CD8-positive, alpha-beta memory T cell (primary cell): ENCODE data around the gene DEPP1. TPM values are rescaled to one million over a fixed set of nuclear protein-coding genes. Genes with fewer than 3 reads are reported as not detected.
A peak's percentile ranks its signal among the peaks of the same experiment; 100 is the strongest.

ENCODE experiments used
- CTCF ChIA-PET: fragments of 350-600 bp; sonication (Branson Sonifier 250); formaldehyde crosslinking; loops from one replicate; lab custom pipeline; 2021; ENCODE audit warnings: antibody characterized with exemption; lab: Charles Lee
- POLR2A ChIA-PET: fragments of 350-600 bp; sonication (Branson Sonifier 250); formaldehyde crosslinking; loops from one replicate; lab custom pipeline; 2021; ENCODE audit warnings: antibody characterized with exemption; lab: Charles Lee
- DNase-seq, 5 donors: peaks; one replicate each; pipeline versions ENCODE4 v3.0.0 to v3.0.0-alpha.2; 2020 to 2022; ENCODE audit warnings: mixed read lengths in 1 of 5
- H3K27ac ChIP-seq: one replicate; pipeline ENCODE4 v1.7.0; 2013; ENCODE audit warnings: low read depth, mild to moderate bottlenecking, low read length, moderate library complexity
- H3K27me3 ChIP-seq: 2 replicates; pipeline ENCODE4 v1.7.0; 2013; ENCODE audit warnings: low read length, mild to moderate bottlenecking; ENCODE audit not compliant: insufficient read depth, poor library complexity, severe bottlenecking
- H3K36me3 ChIP-seq: 2 replicates; pipeline ENCODE4 v1.7.0; 2013; ENCODE audit warnings: mild to moderate bottlenecking, low read length, moderate library complexity; ENCODE audit not compliant: insufficient read depth
- H3K4me1 ChIP-seq: 2 replicates; pipeline ENCODE4 v1.7.0; 2013; ENCODE audit warnings: mild to moderate bottlenecking, low read length, moderate library complexity; ENCODE audit not compliant: insufficient read depth
- H3K4me3 ChIP-seq: 2 replicates; pipeline ENCODE4 v1.7.0; 2013; ENCODE audit warnings: mild to moderate bottlenecking, low read length
- H3K9me3 ChIP-seq: 2 replicates; pipeline ENCODE4 v1.7.0; 2013; ENCODE audit warnings: mild to moderate bottlenecking, low read length
- H3K27ac Mint-ChIP-seq, 8 donors: one replicate each; pipeline ENCODE4 v1.8.0; 2020 to 2021; ENCODE audit warnings: mixed read lengths in 8 of 8, mild to moderate bottlenecking in 6 of 8, inconsistent platforms in 3 of 8, moderate library complexity in 3 of 8
- H3K27me3 Mint-ChIP-seq, 2 donors: one replicate each; pipeline ENCODE4 v1.8.0; 2020 to 2021; ENCODE audit warnings: mixed read lengths in 2 of 2, mild to moderate bottlenecking in 1 of 2, moderate library complexity in 1 of 2
- H3K36me3 Mint-ChIP-seq, 3 donors: one replicate each; pipeline ENCODE4 v1.8.0; 2020 to 2021; ENCODE audit warnings: mixed read lengths in 3 of 3, inconsistent platforms in 1 of 3, mild to moderate bottlenecking in 1 of 3
- H3K4me1 Mint-ChIP-seq, 3 donors: one replicate each; pipeline ENCODE4 v1.8.0; 2020 to 2021; ENCODE audit warnings: mixed read lengths in 3 of 3, inconsistent platforms in 1 of 3, mild to moderate bottlenecking in 1 of 3
- H3K4me3 Mint-ChIP-seq, 7 donors: one replicate each; pipeline ENCODE4 v1.8.0; 2020 to 2021; ENCODE audit warnings: mixed read lengths in 7 of 7, mild to moderate bottlenecking in 6 of 7, moderate library complexity in 4 of 7, inconsistent platforms in 2 of 7
- H3K9me3 Mint-ChIP-seq, 5 donors: one replicate each; pipeline ENCODE4 v1.8.0; 2020 to 2022; ENCODE audit warnings: mixed read lengths in 5 of 5, mild to moderate bottlenecking in 3 of 5, moderate library complexity in 2 of 5, inconsistent platforms in 1 of 5
- polyA plus RNA-seq: library from polyadenylated mRNA; unstranded; fragments of 300-500 nt; fragmentation: Illumina TruSeq; gene quantifications from one replicate; pipeline ENCODE4 v1.2.3, GENCODE V29; 2021
- total RNA-seq, 2 experiments: library from RNA; stranded (reverse); gene quantifications; one replicate each; pipeline ENCODE4 v1.2.3, GENCODE V29; 2021

Gene DEPP1
- total and polyA plus RNA-seq, 3 experiments from 2014 or later, result 0.11 TPM; not detected in 2

DNA sequence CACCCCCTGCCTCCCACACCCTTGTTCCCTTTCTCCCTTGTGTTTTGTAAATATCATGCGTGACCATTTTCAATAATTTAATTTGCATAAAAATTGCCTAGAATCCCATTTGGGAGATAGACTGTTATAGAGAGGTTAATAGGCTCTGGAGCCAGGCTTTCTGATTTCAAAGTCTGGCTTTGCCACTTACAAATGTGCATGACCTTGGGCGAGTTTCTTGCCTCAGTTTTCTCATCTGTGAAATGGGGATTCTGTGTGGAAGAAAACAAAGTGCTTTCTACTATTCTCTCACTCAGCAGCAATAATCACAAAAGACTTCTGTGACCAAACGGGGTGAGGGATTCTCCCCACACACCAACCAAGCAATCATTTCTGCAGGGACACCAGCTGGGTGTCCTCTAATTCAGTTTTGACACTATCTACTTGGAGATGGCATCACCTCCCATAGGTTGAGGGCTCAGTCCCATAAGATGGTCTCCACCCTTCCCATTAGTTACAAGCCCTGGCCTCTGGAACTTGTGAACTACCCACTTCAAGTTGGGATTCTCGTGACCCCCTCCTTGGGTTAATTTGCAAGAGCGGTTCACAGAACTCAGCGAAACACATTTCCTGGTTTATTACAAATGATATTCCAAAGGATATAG lies 18.6 kb upstream of the DEPP1 start:
- no peak overlapping the region for H3K27ac Mint-ChIP-seq
- peaks cover 0 to 6% (median 0%) of the 10 kb centered on the region in 3 donors for H3K36me3 Mint-ChIP-seq
- no peaks in the 10 kb centered on the region for H3K27me3 ChIP-seq
- POLR2A ChIA-PET, result no interaction called here
- no peak overlapping the region for H3K27ac ChIP-seq
- no peak overlapping the region for H3K4me3 ChIP-seq
- peaks cover 37% of the 10 kb centered on the region for H3K4me1 ChIP-seq
- H3K27me3 Mint-ChIP-seq, result peaks cover 0 to 2% of the 10 kb centered on the region in 2 donors
- H3K4me1 Mint-ChIP-seq, result peaks cover 36 to 55% (median 49%) of the 10 kb centered on the region in 3 donors
- CTCF ChIA-PET, result no interaction called here
- no peaks in the 10 kb centered on the region for H3K9me3 ChIP-seq
- H3K9me3 Mint-ChIP-seq, result peaks cover 0 to 2% (median 0%) of the 10 kb centered on the region in 5 donors
- no peak for DNase-seq
- no peak overlapping the region for H3K4me3 Mint-ChIP-seq
- no peaks in the 10 kb centered on the region for H3K36me3 ChIP-seq

GRCh38 chr10:44995914-44996669 lies 17.5 kb upstream of the DEPP1 start:
- no peaks in the 10 kb centered on the region for H3K9me3 Mint-ChIP-seq
- peak overlapping the region in 6 of 7 donors; percentile 3 to 81 (median 28) for H3K4me3 Mint-ChIP-seq
- H3K27ac Mint-ChIP-seq, result peak overlapping the region; percentile 5 to 83 (median 49)
- no peak overlapping the region for H3K4me3 ChIP-seq
- H3K4me1 Mint-ChIP-seq, result peaks cover 30 to 45% (median 40%) of the 10 kb centered on the region in 3 donors
- H3K9me3 ChIP-seq, result no peaks in the 10 kb centered on the region
- no peaks in the 10 kb centered on the region for H3K27me3 ChIP-seq
- peaks cover 0 to 3% (median 0%) of the 10 kb centered on the region in 3 donors for H3K36me3 Mint-ChIP-seq
- peaks cover 27% of the 10 kb centered on the region for H3K4me1 ChIP-seq
- ChIA-PET CTCF (interaction anchor here (1.6 kb wide), 1 partner anchor 20 kb away, joined by 4 read pairs; no protein-coding TSS in a partner anchor), POLR2A (no interaction called here)
- no peak overlapping the region for H3K27ac ChIP-seq
- DNase-seq, result no peak
- no peaks in the 10 kb centered on the region for H3K36me3 ChIP-seq
- peaks cover 0 to 2% of the 10 kb centered on the region in 2 donors for H3K27me3 Mint-ChIP-seq

- H3K27ac ChIP-seq, result no peak overlapping the region
- H3K9me3 ChIP-seq, result no peaks in the 10 kb centered on the region
- peaks cover 0 to 1% (median 0%) of the 10 kb centered on the region in 3 donors for H3K36me3 Mint-ChIP-seq
- H3K4me1 ChIP-seq, result peaks cover 27% of the 10 kb centered on the region
- ChIA-PET CTCF (interaction anchor here (0.6 to 1.6 kb wide), 3 partner anchors 8 to 131 kb away, joined by 3 to 6 read pairs (median 4); no protein-coding TSS in a partner anchor), POLR2A (no interaction called here)
- H3K9me3 Mint-ChIP-seq, result no peaks in the 10 kb centered on the region
- no peaks in the 10 kb centered on the region for H3K36me3 ChIP-seq
- peaks cover 28 to 42% (median 38%) of the 10 kb centered on the region in 3 donors for H3K4me1 Mint-ChIP-seq
- peak overlapping the region in 7 of 8 donors; percentile 5 to 83 (median 51) for H3K27ac Mint-ChIP-seq
- H3K4me3 ChIP-seq, result no peak overlapping the region
- H3K27me3 ChIP-seq, result no peaks in the 10 kb centered on the region
- H3K27me3 Mint-ChIP-seq, result peaks cover 0 to 2% of the 10 kb centered on the region in 2 donors
- peak overlapping the region in 6 of 7 donors; percentile 3 to 81 (median 28) for H3K4me3 Mint-ChIP-seq
- DNase-seq, result peak in 1 of 5 donors; percentile 23
These were observed 16.9 kb upstream of the DEPP1 start for GRCh38 chr10:44995581-44995913.

- no peak for DNase-seq
- no peaks in the 10 kb centered on the region for H3K36me3 Mint-ChIP-seq
- Histone ChIP-seq H3K4me1 (peaks cover 21% of the 10 kb centered on the region), H3K9me3 (no peaks in the 10 kb centered on the region), H3K27ac (no peak overlapping the region), H3K36me3 (no peaks in the 10 kb centered on the region), H3K4me3 (no peak overlapping the region), H3K27me3 (no peaks in the 10 kb centered on the region)
- CTCF ChIA-PET, result interaction anchor here (0.6 to 1.6 kb wide), 3 partner anchors 8 to 130 kb away, joined by 3 to 6 read pairs (median 4); no protein-coding TSS in a partner anchor
- peak overlapping the region in 2 of 7 donors; percentile 3 to 38 for H3K4me3 Mint-ChIP-seq
- H3K27me3 Mint-ChIP-seq, result peaks cover 1 to 3% of the 10 kb centered on the region in 2 donors
- POLR2A ChIA-PET, result no interaction called here
- H3K4me1 Mint-ChIP-seq, result peaks cover 22 to 36% (median 32%) of the 10 kb centered on the region in 3 donors
- H3K9me3 Mint-ChIP-seq, result no peaks in the 10 kb centered on the region
- peak overlapping the region in 7 of 8 donors; percentile 15 to 83 (median 68) for H3K27ac Mint-ChIP-seq
These were observed 16.3 kb upstream of the DEPP1 start for GRCh38 chr10:44994752-44995530.

DNA sequence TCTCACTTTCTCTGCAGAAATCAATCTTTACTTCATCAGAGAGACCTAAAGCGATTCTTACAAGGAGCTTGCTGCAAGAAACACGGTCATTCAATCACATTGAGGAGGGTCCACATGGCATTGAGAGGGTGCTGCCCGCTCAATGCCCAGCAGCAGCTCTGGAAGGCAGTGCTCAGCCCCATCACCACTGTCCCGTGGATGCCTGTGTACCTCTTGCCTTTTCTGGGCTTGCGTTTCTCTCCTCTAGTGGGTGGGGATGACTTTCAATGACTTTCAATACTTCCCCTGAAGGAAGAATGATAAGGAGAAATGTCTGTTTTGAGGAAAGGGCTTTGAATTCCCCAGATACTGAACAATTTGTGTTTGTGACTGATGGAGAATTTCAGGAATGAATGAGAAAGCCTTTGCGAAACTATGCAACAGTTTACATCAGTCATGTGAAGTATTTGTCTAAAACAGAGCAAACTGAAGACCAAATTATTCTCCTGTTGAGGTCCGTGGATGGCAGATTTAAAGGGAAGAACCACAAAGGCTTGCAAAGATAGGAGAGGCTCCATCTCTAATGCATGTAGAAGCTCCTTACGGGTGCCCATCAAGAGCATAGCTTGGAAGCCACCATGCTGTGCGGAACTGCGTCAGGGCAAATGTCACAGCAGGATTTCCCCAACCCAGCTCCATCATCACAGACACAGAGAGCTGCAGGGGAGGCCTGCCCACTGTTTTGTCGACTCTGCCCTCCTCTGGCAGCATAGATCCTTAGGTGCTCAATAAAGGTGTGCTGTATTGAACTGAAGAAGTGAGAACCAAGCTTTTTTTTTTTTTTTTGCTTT lies 15.5 kb upstream of the DEPP1 start:
- Mint-ChIP-seq H3K27me3 (peaks cover 2 to 3% of the 10 kb centered on the region in 2 donors), H3K4me1 (peaks cover 18 to 31% (median 27%) of the 10 kb centered on the region in 3 donors), H3K4me3 (no peak overlapping the region), H3K27ac (peak overlapping the region in 5 of 8 donors; percentile 15 to 58 (median 36)), H3K9me3 (no peaks in the 10 kb centered on the region), H3K36me3 (no peaks in the 10 kb centered on the region)
- ChIA-PET CTCF (interaction anchor here (1.5 kb wide), 1 partner anchor 9 kb away, joined by 6 read pairs; no protein-coding TSS in a partner anchor), POLR2A (no interaction called here)
- H3K36me3 ChIP-seq, result no peaks in the 10 kb centered on the region
- no peak overlapping the region for H3K4me3 ChIP-seq
- H3K27me3 ChIP-seq, result no peaks in the 10 kb centered on the region
- H3K9me3 ChIP-seq, result no peaks in the 10 kb centered on the region
- H3K4me1 ChIP-seq, result peaks cover 21% of the 10 kb centered on the region
- no peak overlapping the region for H3K27ac ChIP-seq
- no peak for DNase-seq

DNA sequence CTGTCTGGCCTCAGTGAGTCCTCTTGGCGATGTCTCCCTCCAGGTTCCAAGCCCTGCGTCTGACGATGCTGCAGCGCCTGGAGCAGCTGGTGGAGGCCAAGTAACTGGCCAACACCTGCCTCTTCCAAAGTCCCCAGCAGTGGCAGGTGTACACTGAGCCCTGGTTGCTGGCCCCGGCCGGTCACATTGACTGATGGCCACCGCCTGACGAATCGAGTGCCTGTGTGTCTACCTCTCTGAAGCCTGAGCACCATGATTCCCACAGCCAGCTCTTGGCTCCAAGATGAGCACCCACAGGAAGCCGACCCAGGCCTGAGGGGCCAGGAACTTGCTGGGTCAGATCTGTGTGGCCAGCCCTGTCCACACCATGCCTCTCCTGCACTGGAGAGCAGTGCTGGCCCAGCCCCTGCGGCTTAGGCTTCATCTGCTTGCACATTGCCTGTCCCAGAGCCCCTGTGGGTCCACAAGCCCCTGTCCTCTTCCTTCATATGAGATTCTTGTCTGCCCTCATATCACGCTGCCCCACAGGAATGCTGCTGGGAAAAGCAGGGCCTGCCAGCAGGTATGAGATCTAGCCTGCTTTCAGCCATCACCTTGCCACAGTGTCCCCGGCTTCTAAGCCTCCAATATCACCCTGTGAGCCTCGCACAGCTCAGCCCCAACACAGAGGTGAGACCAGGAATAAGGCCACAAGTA lies 14.8 kb upstream of the DEPP1 start:
- POLR2A ChIA-PET, result no interaction called here
- peak overlapping the region in 3 of 8 donors; percentile 29 to 57 (median 47) for H3K27ac Mint-ChIP-seq

More for the DNA sequence above, 14.8 kb upstream of the DEPP1 start:
- no peaks in the 10 kb centered on the region for H3K9me3 Mint-ChIP-seq
- CTCF ChIA-PET, result interaction anchor here (2.0 kb wide), 1 partner anchor 61 kb away, joined by 6 read pairs; no protein-coding TSS in a partner anchor
- DNase-seq, result no peak
- H3K4me3 Mint-ChIP-seq, result no peak overlapping the region
- no peak overlapping the region for H3K4me3 ChIP-seq
- no peaks in the 10 kb centered on the region for H3K36me3 Mint-ChIP-seq
- peaks cover 18 to 31% (median 27%) of the 10 kb centered on the region in 3 donors for H3K4me1 Mint-ChIP-seq
- H3K4me1 ChIP-seq, result peaks cover 21% of the 10 kb centered on the region
- no peak overlapping the region for H3K27ac ChIP-seq
- H3K36me3 ChIP-seq, result no peaks in the 10 kb centered on the region
- H3K27me3 Mint-ChIP-seq, result peaks cover 2 to 3% of the 10 kb centered on the region in 2 donors
- no peaks in the 10 kb centered on the region for H3K9me3 ChIP-seq
- H3K27me3 ChIP-seq, result no peaks in the 10 kb centered on the region
